HG03460 (cell line): ENCODE data around the gene EHD3.

Experiments used
- ATAC-seq: cut with Tn5 transposase; IDR thresholded peaks from one replicate; pipeline ENCODE4 v1.9.1; 2021; ENCODE audit not compliant: unreplicated experiment

Gene EHD3

GRCh38 chr2:31235504-31235902, 1.6 kb downstream of the EHD3 start:
- ATAC-seq = no peak

- no peak for ATAC-seq
Observed at GRCh38 chr2:31236433-31237205, 2.7 kb downstream of the EHD3 start.

DNA sequence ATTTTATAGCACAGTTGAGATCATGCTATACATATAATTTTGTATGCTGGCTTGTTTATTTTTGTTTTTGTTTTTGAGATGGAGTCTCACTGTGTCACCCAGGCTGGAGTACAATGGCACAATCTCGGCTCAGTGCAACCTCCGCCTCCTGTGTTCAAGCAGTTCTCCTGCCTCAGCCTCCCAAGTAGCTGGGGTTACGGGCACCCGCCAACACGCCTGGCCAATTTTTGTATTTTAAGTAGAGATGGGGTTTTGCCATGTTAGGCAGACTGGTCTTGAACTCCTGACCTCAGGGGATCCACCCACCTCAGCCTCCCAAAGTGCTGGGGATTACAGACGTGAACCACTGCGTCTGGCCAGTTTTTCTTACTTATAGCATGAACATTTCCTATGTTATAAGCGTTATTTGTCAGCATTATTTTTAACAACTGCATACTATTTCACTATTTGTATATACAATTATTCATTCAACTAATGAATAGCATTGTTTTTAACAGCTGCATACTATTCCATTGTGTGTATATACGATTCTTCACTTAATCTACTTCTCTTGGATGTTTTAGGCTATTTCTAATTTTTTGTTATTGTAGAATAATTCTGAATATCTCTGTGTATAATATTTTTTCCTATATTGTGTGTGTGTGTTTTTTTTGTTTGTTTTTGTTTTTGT, 3.5 kb downstream of the EHD3 start:
- ATAC-seq = no peak

GRCh38 chr2:31238126-31238905, 4.4 kb downstream of the EHD3 start:
- ATAC-seq = no peak

- ATAC-seq = no peak
Observed at GRCh38 chr2:31238906-31239592, 5.1 kb downstream of the EHD3 start.

DNA sequence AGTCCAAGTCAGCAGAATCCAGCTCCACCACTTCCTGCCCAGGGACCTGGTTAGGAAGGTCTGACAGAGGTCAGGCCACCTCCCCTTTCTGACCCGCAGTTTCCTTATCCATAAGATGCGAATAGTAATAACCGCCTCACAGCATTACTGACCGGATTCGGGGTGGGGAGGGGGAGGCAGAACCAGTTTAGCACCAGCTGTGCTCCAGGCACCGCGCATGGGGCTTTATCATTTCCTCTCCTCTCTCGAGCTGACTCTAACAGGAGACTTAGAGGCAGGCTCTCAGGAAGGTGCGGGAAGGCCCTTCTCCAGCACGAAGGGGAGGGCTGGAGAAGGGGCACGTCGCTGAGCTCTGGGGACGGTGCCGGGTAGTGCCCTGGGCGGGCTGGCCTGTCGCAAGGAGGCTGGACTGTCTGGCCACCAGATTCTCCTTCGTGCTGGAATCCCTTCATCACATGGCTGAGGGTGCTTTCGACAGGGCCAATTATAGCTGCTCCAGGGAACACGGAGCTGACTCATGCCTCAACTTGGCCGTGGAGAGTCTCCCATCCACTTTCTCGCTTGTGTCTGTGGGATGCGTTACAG, 5.7 kb downstream of the EHD3 start:
- no peak for ATAC-seq

DNA sequence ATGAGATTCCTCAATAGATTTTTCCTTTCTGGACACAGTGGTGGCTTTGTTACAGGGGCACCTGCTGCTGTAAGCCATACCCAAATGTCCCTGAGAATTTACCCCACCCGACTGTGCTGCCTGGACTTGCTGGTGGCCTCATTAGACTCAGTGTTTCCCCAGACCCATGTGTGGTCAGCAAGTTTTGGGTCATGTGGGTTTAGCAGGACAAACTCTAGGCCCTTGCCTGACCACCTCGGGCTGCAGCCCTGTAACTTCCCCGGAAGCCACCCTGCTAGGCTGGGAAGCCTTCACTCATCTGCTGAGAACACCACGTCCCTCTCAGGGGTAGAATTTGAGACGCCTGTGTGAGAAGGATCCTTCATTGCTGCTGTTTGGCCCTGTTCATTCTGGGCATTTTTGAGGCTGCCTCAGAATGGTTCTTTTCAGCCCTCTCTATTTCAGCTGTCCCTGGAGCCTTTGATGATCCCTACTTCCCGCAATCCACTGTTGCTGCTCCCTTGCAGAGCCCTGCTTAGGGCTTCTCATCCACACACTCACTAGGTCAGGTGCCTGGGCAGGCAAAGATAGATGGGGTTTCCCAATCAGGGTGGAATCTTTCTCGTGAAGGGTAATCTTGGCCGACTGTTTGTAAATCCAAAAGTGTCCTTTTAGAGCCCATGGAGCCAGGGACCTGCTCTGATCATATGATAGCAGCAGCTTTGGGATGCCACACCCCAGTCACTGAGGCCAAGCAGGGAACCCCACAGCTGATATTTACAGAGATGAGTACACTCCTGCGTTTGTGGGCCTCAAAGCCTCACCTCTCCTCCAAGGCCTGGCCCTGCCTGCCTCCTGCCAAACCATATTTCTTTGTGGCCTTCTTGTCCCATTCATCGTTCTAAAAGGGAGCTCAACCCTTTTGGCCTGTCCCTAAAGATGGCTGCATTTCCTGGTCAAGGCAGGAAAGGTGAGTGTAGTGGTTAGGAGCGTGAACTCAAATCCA, 6.7 kb downstream of the EHD3 start:
- ATAC-seq = no peak

GRCh38 chr2:31241625-31242270, 7.8 kb downstream of the EHD3 start:
- no peak for ATAC-seq

GRCh38 chr2:31243053-31243452, 9.1 kb downstream of the EHD3 start:
- ATAC-seq = no peak

DNA sequence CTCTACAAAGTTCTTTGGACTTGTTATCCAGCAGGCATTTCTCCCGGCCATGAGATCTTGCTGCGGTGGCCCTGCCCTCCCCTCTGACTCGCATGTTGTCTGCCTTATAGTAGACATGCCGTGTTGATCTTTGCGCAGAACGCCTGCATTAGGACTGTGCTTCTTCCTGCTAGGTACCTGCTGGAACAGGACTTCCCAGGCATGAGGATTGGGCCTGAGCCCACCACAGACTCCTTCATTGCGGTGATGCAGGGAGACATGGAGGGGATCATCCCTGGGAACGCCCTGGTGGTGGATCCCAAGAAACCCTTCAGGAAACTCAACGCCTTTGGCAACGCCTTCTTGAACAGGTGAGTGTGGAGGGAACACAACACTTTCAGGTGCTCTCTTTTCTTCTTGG, 10.1 kb downstream of the EHD3 start:
- no peak for ATAC-seq

DNA sequence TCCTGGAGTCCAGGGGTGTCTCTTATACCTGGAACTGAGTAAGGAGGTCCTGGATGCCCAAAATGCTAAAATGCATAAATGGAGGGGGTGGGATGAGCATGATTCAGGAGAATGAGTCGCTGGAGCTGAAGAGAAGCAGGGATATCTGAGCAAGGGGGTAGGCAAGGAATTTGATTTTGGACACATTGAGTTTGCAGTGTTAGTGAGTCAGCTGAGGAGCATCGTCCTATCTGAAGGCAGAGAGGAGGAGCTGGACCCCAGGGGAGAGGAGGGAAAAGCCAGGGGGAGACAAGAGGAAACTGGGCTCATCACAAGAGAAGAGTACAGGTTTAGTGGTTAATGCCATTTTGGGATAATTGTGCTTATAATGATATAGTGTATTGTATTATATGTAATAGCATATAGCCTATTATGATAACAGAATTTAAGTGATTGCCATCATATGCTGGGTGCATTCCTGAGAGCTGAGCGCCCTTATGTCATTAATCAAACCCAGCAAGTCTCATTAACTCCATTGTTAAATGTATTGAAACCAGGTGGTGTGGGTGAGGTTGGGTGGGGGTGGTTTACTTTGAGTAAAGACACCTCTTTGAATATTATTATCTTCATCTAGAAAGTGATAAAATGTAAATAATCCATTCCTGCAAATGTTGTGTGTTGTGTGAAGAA, 12.4 kb downstream of the EHD3 start:
- ATAC-seq = no peak

GRCh38 chr2:31247711-31248110, 13.8 kb downstream of the EHD3 start:
- ATAC-seq = no peak

DNA sequence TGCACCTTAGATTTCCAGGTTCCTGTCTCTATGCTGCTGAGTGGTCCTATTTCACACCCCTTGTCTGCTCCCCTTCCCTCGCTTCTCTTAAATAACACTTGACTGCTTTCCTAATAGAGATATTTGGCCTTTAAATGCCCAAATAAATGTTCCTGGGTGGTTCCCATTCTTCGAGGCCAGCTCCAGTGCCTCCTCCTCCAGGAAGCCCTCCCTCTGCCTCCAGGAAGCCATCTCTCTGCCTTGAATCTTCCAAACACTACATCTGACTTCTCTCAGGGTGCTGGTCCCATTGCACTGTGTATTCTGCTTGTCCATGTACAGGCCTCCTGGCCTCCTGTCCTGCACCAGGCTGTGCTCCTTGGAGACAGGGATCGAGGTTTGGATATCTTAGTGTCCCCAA, 14.2 kb downstream of the EHD3 start:
- no peak for ATAC-seq

GRCh38 chr2:31249009-31249690, 15.2 kb downstream of the EHD3 start:
- ATAC-seq = no peak

GRCh38 chr2:31251018-31251417, 17.1 kb downstream of the EHD3 start:
- no peak for ATAC-seq

- no peak for ATAC-seq
Observed at GRCh38 chr2:31251851-31252250, 17.9 kb downstream of the EHD3 start.

DNA sequence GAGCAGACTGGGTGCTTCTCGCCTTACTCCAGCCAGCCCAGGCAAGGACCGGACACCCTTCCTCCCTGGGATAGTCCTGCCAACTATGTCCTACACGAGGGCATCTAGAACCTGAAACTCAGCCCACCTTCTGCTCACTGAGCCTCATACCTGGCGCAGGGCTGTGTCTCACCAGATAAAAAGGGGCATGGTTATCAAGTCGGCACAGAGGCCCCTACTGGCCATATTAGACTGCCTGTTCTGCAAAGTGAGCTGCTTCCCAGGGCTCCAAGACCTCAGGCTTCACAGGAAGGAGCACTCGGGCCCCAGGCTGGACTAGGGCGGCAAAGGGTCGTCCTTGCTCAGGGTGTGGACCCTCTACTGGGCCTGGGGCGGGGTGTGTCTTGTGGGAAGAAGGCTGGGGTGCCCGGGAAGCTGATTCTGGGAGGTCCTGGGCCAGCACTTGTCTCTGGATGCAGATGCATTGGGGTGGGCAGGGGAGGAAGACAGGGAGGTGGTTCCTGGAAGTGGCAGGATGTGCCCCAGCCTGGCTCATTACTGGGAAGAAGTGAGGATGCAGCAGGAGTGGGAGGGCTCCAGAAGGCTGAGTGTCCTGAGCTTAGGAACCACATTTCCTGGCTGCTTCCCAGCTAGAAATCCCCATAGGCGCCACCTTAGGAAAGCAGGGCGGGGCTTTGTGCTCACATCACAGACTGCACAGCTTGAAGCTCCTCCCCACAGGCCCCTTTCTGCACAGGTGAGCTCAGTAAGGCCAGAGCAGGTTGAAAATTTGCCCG, 19.6 kb downstream of the EHD3 start:
- no peak for ATAC-seq
